Left ventricle myocardium inferior (tissue), 1 donor: Measurements from ENCODE around the gene CUBN. TPM values are rescaled to one million over a fixed set of nuclear protein-coding genes. Genes with fewer than 3 reads are reported as not detected.

ENCODE experiments used
- DNase-seq: peaks from one replicate; pipeline ENCODE4 v3.0.0-alpha.2; 2020
- H3K27ac ChIP-seq: fragments of 200-600 bp; replicated peaks from 2 replicates; pipeline ENCODE4 v1.8.0; 2021
- H3K27me3 ChIP-seq: fragments of 200-600 bp; 2 replicates; pipeline ENCODE4 v1.8.0; 2021; ENCODE audit warnings: low read depth
- H3K36me3 ChIP-seq: fragments of 200-600 bp; 2 replicates; pipeline ENCODE4 v1.8.0; 2021
- H3K4me1 ChIP-seq: fragments of 200-600 bp; 2 replicates; pipeline ENCODE4 v1.8.0; 2021
- H3K4me3 ChIP-seq: fragments of 200-600 bp; 2 replicates; pipeline ENCODE4 v1.8.0; 2021; ENCODE audit warnings: mild to moderate bottlenecking, moderate library complexity
- H3K9me3 ChIP-seq: fragments of 200-600 bp; replicated peaks from 2 replicates; pipeline ENCODE4 v1.8.0; 2021
- intact Hi-C: fragments of 100-400 bp; cut with micrococcal nuclease; formaldehyde crosslinking; loops from one replicate; pipeline ENCODE4 v1.11.0; 2022
- total RNA-seq: library from RNA; stranded (reverse); fragmentation: NEBNext Ultra II Directional; extraction: Animal tissue kit (Norgen Biotek cat#: 25700); gene quantifications from one replicate; pipeline ENCODE4 v1.2.1, GENCODE V29; 2021
- TF ChIP-seq, protein P1 (sequence below): fragments of 200-600 bp; IDR thresholded peaks from 2 replicates; pipeline ENCODE4 v1.8.0; 2021; ENCODE audit warnings: antibody characterized with exemption, mild to moderate bottlenecking, borderline replicate concordance
- donor health status: DM: no; HTN: yes; CAD: no; lungs with severe emphysema.

CUBN gene
- total RNA-seq, 1 donor from 2014 or later: 0.44 TPM

DNA sequence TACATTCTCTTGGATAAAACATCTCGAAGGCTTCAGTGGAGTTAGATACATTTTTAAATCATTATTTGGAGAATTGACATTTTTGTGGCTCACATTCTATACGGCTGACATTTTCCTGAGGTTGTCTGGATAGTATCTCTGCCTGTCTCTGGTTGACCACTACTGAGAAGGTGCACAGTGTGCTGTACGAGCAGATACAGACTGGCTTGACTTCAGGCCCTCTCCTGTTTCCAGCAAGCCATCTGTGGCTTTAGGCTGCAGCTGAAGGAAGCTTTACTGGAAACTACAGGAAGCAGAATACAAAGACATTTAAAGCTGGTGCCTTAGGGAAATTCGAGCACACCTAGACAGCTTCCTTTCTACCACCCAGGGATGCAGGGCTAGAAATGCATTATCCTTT, 273.0 kb downstream of the CUBN start:
- Histone ChIP-seq H3K27me3 (no peaks in the 10 kb centered on the region), H3K9me3 (peaks cover 15% of the 10 kb centered on the region), H3K4me3 (no peak overlapping the region), H3K27ac (peak overlapping the region; percentile 36), H3K4me1 (peaks cover 9% of the 10 kb centered on the region), H3K36me3 (no peaks in the 10 kb centered on the region)
- intact Hi-C loops: no loop called here
- TF ChIP-seq, protein P1, sequence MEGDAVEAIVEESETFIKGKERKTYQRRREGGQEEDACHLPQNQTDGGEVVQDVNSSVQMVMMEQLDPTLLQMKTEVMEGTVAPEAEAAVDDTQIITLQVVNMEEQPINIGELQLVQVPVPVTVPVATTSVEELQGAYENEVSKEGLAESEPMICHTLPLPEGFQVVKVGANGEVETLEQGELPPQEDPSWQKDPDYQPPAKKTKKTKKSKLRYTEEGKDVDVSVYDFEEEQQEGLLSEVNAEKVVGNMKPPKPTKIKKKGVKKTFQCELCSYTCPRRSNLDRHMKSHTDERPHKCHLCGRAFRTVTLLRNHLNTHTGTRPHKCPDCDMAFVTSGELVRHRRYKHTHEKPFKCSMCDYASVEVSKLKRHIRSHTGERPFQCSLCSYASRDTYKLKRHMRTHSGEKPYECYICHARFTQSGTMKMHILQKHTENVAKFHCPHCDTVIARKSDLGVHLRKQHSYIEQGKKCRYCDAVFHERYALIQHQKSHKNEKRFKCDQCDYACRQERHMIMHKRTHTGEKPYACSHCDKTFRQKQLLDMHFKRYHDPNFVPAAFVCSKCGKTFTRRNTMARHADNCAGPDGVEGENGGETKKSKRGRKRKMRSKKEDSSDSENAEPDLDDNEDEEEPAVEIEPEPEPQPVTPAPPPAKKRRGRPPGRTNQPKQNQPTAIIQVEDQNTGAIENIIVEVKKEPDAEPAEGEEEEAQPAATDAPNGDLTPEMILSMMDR: no peak
- no peak for DNase-seq

GRCh38 chr10:16856092-16856491, 273.5 kb downstream of the CUBN start:
- peaks cover 9% of the 10 kb centered on the region for H3K4me1 ChIP-seq
- TF ChIP-seq, protein P1: no peak
- H3K27ac ChIP-seq: peak overlapping the region; percentile 36
- no peak overlapping the region for H3K4me3 ChIP-seq
- no peak for DNase-seq
- no peaks in the 10 kb centered on the region for H3K36me3 ChIP-seq
- H3K9me3 ChIP-seq: peaks cover 12% of the 10 kb centered on the region
- intact Hi-C loops: no loop called here
- no peaks in the 10 kb centered on the region for H3K27me3 ChIP-seq

- no peaks in the 10 kb centered on the region for H3K36me3 ChIP-seq
- H3K4me1 ChIP-seq: peaks cover 9% of the 10 kb centered on the region
- DNase-seq: no peak
- H3K27ac ChIP-seq: no peak overlapping the region
- TF ChIP-seq, protein P1: no peak
- intact Hi-C loops: no loop called here
- no peaks in the 10 kb centered on the region for H3K9me3 ChIP-seq
- no peak overlapping the region for H3K4me3 ChIP-seq
- H3K27me3 ChIP-seq: no peaks in the 10 kb centered on the region
Measured at GRCh38 chr10:16854623-16855022, 275.0 kb downstream of the CUBN start.

- Histone ChIP-seq H3K4me3 (no peak overlapping the region), H3K27ac (no peak overlapping the region), H3K36me3 (no peaks in the 10 kb centered on the region), H3K27me3 (no peaks in the 10 kb centered on the region), H3K9me3 (no peaks in the 10 kb centered on the region), H3K4me1 (peaks cover 9% of the 10 kb centered on the region)
- intact Hi-C loops: no loop called here
- DNase-seq: no peak
- TF ChIP-seq, protein P1: no peak
Measured at GRCh38 chr10:16853809-16854208, 275.8 kb downstream of the CUBN start.

DNA sequence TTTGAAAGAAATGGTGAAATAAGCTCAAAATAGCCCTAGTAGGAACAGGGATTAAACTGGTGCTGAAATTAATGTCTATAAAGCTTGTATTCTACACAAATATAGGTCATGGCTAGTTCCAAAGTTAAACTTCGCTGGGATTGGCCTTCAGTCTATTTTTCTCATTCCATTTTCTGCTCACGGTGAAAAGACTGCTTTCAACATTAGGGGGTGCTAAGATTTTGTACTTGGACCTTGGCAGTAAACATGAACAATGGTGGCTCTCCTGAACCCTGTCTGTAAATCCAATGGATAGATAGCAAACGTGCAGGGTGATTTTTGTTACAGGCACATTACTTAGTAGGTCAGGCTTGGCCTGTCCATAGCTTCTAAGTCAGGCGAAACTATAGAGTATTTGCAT, 276.4 kb downstream of the CUBN start:
- Histone ChIP-seq H3K4me1 (peaks cover 9% of the 10 kb centered on the region), H3K27ac (no peak overlapping the region), H3K36me3 (no peaks in the 10 kb centered on the region), H3K4me3 (no peak overlapping the region), H3K27me3 (no peaks in the 10 kb centered on the region), H3K9me3 (no peaks in the 10 kb centered on the region)
- DNase-seq: no peak
- intact Hi-C loops: no loop called here
- TF ChIP-seq, protein P1: no peak

GRCh38 chr10:16852624-16853023, 277.0 kb downstream of the CUBN start:
- Histone ChIP-seq H3K27me3 (no peaks in the 10 kb centered on the region), H3K27ac (no peak overlapping the region), H3K36me3 (no peaks in the 10 kb centered on the region), H3K9me3 (no peaks in the 10 kb centered on the region), H3K4me3 (no peak overlapping the region), H3K4me1 (peaks cover 9% of the 10 kb centered on the region)
- TF ChIP-seq, protein P1: no peak
- intact Hi-C loops: no loop called here
- no peak for DNase-seq
